GM19397 (cell line): ENCODE measurements around the gene KCNK3.

Experiments
- ATAC-seq: cut with Tn5 transposase; IDR thresholded peaks from one replicate; pipeline ENCODE4 v1.9.1; 2021; ENCODE audit warnings: mild to moderate bottlenecking, moderate library complexity; ENCODE audit not compliant: unreplicated experiment

The KCNK3 gene

DNA sequence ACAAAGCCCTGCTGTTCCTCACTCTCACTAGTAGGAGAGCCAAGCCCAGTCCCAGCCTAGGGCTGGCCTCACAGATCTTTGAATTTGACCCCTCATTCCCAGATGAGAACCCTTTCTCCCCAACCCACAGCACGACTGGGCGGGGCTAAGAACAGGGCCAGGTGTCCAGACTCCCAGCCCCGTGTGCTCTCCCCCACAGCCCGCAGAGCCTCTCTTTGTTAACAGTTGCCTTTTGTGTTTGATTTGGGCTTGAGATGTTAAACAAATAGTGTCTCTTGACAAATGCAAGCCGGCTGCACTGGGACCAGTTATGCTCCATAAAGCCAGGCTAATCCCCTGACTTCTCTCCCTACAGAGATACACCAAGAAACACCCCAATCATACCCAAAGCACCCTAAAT is 4.7 kb upstream of the KCNK3 start:
- ATAC-seq = no peak

DNA sequence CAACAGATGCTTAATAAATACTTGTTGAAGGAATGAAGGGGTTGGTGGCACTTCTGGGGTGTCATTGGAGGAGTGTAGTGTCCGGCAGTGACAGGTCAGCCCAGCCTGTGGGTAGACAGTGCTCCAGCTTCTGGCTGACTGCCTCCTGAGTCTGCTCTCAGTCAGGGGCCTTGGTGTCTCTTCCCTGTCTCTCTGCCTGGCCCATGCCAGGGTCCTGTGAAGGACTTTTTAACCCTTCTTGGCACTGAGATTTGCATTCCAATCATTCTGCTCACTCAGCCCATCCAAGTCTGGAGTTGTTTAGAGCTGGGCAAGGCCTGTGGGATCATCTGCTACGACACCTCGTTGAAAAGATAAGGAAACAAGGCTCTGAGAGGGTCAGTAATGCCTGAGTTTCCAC is 1.4 kb upstream of the KCNK3 start:
- no peak for ATAC-seq

DNA sequence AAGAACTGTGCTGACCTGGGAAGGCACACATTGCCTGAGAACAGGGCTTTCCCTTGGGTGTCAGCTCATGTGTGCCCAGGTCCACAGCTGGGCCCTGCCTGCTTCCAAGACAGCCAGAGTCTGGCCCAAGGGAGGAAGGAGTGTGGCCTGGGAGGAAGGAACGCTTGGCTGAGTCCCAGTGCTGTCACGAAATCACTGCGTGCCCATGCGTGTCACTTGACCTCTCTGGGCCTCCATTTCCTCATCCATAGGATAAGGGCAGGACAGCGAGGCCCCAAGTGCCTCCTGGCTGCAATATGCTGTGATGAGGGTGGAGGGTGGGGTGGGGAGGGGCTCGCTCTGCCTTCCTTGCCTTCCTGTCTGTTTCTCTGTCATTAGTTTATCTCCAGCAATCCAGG is 642 bp upstream of the KCNK3 start:
- no peak for ATAC-seq

GRCh38 chr2:26692897-26693849 is 651 bp downstream of the KCNK3 start:
- no peak for ATAC-seq

GRCh38 chr2:26694001-26694400 is 1.5 kb downstream of the KCNK3 start:
- no peak for ATAC-seq

- no peak for ATAC-seq
These were observed 3.9 kb downstream of the KCNK3 start for GRCh38 chr2:26696351-26696816.

DNA sequence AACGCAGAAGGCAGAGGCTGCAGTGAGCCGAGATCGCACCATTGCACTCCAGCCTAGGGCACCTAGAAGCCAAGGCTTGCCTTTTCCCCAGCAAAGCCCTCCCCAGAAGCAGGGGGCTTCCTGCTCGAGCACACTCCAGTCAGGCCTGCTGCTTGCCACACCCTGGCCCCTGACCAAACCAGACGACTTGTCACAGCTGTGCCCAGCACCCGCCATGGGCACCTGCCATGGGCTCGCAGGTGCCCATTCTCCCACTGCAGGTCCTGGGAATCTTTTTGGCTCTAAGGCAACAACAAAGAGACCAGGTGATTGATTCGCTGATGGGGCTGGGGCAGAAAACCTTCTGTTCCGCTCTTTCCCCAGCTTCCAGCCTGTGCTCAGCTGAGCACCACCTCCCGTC is 4.9 kb downstream of the KCNK3 start:
- ATAC-seq = no peak

- no peak for ATAC-seq
These were observed 6.8 kb downstream of the KCNK3 start for GRCh38 chr2:26699295-26699694.

- no peak for ATAC-seq
These were observed 7.6 kb downstream of the KCNK3 start for GRCh38 chr2:26700078-26700477.

- no peak for ATAC-seq
These were observed 9.1 kb downstream of the KCNK3 start for GRCh38 chr2:26701596-26701995.

DNA sequence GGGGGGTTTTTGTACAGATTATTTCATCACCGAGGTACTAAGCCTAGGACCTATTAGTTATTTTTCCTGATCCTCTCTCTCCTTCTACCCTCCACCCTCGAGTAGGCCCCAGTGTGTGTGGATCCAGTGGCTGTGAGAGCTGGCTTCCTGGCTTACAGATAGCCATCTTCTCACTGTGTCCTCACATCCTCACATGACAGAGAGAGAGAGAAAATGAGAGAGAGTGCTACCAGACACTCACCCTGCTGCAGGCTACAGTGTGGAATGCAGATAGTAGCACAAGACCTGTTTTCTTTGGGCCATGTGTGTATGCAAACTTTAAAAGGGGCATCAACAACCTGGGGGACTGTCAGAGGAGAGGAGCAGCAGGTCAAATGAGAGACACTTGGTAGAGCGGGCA is 9.5 kb downstream of the KCNK3 start:
- ATAC-seq = no peak

DNA sequence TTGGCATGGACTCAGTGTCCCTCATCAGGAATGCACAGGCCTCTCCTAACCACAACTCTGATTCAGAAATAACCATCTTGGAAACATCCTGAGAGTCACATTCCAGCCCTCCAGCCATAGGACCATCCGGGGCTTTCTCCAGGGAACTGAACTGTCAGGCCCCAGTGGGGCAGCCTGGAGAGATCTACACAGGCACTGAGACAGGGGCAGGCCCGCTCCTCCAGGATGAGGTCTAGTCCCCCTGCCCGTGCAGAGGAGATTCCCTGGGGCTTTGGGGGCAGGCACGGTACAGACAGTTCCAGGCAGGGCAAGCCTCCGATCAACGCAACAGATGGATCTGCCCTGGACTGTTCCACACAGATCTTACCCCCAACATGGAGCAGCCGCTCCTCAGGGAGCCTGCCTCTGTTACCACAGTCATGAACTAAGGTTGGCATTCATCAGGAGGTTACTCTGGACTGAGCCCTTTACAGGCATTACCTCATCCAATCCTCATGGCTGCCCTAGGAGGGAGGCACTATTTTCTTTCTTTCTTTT is 12.0 kb downstream of the KCNK3 start:
- ATAC-seq = no peak

GRCh38 chr2:26705126-26705525 is 12.6 kb downstream of the KCNK3 start:
- no peak for ATAC-seq

GRCh38 chr2:26706093-26706492 is 13.6 kb downstream of the KCNK3 start:
- no peak for ATAC-seq

- no peak for ATAC-seq
These were observed 14.3 kb downstream of the KCNK3 start for GRCh38 chr2:26706616-26707473.

- ATAC-seq = no peak
These were observed 15.2 kb downstream of the KCNK3 start for GRCh38 chr2:26707747-26708146.

GRCh38 chr2:26708457-26708856 is 15.9 kb downstream of the KCNK3 start:
- ATAC-seq = no peak

DNA sequence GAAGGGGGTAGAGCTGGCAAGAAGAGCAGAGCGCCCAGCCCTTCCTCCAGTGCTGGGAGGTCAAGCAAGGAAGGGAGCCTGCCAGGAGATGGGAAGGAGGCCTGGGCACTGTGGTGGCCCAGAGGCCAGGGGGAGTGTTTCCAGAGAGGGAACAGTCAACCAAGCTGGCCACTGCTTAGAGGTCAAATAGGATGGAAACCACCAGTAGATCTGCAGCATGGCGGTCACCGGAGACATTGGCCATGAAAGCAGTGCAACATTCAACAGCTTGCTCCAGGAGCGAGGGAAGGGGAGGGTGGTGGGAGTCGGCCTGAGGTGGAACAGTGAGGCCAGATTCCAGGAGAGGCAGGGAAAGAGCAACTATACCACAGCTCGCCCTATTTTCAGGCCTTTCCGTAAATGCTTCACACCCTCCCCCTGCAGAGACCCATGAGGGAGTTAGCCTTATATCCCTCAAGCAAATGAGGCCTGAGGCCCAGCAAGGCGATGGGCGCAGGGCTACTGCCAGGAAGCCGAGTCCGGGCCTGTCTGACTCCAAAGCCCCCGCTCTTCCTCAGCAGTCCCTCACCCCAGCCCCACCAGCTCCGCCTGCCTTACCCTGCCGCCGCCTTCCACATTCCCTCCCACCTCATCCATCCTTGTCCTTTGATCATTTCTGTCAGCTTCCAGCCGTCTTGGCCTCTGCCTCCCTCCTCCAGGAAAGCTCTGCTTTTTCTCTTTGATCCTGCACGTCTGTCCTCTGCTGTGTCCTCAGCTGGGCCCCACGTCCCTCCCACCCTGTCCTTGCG is 17.0 kb downstream of the KCNK3 start:
- ATAC-seq = no peak

DNA sequence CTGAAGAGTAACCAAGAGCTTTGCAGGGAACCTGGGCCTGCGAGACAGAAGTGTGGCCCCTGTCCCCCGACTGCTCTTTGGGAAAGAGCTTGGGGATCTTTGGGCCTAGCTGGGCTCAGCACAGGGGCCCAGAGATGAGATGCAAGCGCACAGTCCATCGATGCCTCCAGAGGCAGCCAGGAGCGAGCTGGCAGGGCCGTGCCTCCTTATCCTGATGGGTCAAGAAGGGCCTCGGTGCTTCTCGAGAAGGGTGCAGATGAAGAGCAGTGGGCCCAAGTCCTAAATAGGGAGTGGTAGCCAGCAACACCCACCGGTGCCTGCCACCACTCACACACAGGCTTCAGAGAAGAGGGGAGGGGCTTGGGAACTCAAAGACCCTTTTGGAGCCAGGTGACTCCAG is 17.6 kb downstream of the KCNK3 start:
- no peak for ATAC-seq

DNA sequence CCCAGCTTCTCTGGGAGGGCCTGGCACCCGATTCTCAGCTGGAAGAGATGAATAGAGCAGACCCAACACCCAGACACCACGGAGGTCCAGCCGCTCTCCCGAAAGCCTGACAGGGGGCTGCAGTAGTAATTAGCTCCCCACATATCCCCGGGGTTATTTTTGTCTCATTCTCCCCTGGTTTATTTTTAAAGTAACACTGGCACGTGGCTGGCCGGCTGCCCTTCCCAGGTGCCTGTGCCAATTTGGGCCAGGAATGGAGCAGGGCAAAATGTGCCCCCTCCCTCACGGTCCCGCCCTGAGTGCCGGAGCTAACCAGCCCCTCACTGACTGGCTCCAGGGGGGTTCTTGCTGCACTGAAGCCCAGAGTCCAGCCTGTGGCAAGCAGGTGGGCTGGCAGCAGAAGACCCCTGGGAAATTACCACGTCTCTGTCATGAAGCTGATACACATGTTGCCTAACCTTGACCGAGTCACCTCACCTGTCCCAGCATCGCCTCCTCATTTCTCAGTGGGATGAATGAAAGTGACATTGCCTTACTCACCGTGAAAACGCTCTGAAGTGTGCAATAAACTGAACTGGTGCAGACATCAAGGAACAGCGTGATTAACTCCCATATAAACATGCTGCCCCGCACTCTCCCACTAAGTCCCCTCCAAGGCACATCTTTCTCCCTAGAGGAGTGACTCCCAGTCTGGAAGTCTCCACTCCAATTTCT is 18.4 kb downstream of the KCNK3 start:
- no peak for ATAC-seq
